IMR-90 (cell line): ENCODE data around the gene KCNQ1. TPM values are rescaled to one million over a fixed set of nuclear protein-coding genes. Genes with fewer than 3 reads are reported as not detected.

Source experiments
- ATAC-seq: fragments of 200-7000 bp; cut with Tn5 transposase; 2 replicates; pipeline ENCODE4 v1.9.1; 2020; ENCODE audit warnings: low read depth, mild to moderate bottlenecking, moderate library complexity
- BruUV-seq: library from RNA; stranded (reverse); fragments of 400-500 nt; replicated peaks from 2 replicates; lab custom pipeline; 2021; lab: Mats Ljungman, UMichigan
- CTCF ChIA-PET: fragments of 300-600 bp; formaldehyde crosslinking; extraction: SDS; loops from one replicate; lab custom pipeline; 2021; ENCODE audit warnings: antibody characterized with exemption; lab: Yijun Ruan, JAX
- POLR2A ChIA-PET: fragments of 300-600 bp; sonication (Branson Sonifier 250); formaldehyde crosslinking; loops from one replicate; lab custom pipeline; 2022; ENCODE audit warnings: antibody characterized with exemption; ENCODE audit not compliant: unreplicated experiment; lab: Charles Lee
- DNase-seq: peaks from one replicate; pipeline ENCODE4 v3.0.0; 2013
- H2AFZ ChIP-seq: replicated peaks from 2 replicates; pipeline ENCODE3; 2013; ENCODE audit warnings: low read length, mild to moderate bottlenecking; ENCODE audit not compliant: poor library complexity
- H2AK5ac ChIP-seq: 2 replicates; pipeline ENCODE4 v1.6.1; 2013; ENCODE audit warnings: low read depth, low read length, inconsistent platforms
- H2AK9ac ChIP-seq: replicated peaks from 2 replicates; pipeline ENCODE3; 2013; ENCODE audit warnings: mild to moderate bottlenecking, low read depth, low read length, moderate library complexity; ENCODE audit not compliant: poor library complexity
- H2BK120ac ChIP-seq: 2 replicates; pipeline ENCODE4 v1.6.1; 2013; ENCODE audit warnings: low read depth, low read length, inconsistent platforms
- H2BK15ac ChIP-seq: 3 replicates; pipeline ENCODE4 v1.6.1; 2013; ENCODE audit warnings: low read depth, low read length, inconsistent platforms
- H2BK20ac ChIP-seq: 2 replicates; pipeline ENCODE4 v1.6.1; 2013; ENCODE audit warnings: low read depth, mild to moderate bottlenecking, inconsistent platforms, low read length, moderate library complexity
- H2BK5ac ChIP-seq: 2 replicates; pipeline ENCODE4 v1.6.1; 2013; ENCODE audit warnings: mild to moderate bottlenecking, low read depth, low read length, inconsistent platforms; ENCODE audit not compliant: poor library complexity, severe bottlenecking
- H3K14ac ChIP-seq: replicated peaks from 2 replicates; pipeline ENCODE4 v1.6.1; 2013; ENCODE audit warnings: low read depth, low read length, inconsistent platforms
- H3K18ac ChIP-seq: 2 replicates; pipeline ENCODE4 v1.6.1; 2013; ENCODE audit warnings: low read depth, low read length, control low read depth
- H3K23ac ChIP-seq: 2 replicates; pipeline ENCODE4 v1.6.1; 2013; ENCODE audit warnings: low read depth, low read length, inconsistent platforms
- H3K27ac ChIP-seq: 2 replicates; pipeline ENCODE4 v1.5.1; 2013; ENCODE audit warnings: mild to moderate bottlenecking, control low read depth, low read length; ENCODE audit not compliant: insufficient read depth
- H3K27me3 ChIP-seq: 2 replicates; pipeline ENCODE4 v1.6.1; 2013; ENCODE audit warnings: low read length; ENCODE audit not compliant: control insufficient read depth, insufficient read depth
- H3K36me3 ChIP-seq: 2 replicates; pipeline ENCODE4 v1.6.1; 2013; ENCODE audit warnings: low read length, mixed read lengths; ENCODE audit not compliant: control insufficient read depth, insufficient read depth
- H3K4ac ChIP-seq: 2 replicates; pipeline ENCODE4 v1.6.1; 2013; ENCODE audit warnings: low read depth, low read length, inconsistent platforms
- H3K4me1 ChIP-seq: 2 replicates; pipeline ENCODE4 v1.6.1; 2013; ENCODE audit warnings: low read length, mixed read lengths; ENCODE audit not compliant: control insufficient read depth, insufficient read depth
- H3K4me2 ChIP-seq: 2 replicates; pipeline ENCODE4 v1.6.1; 2013; ENCODE audit warnings: low read depth, mild to moderate bottlenecking, control low read depth, low read length, moderate library complexity
- H3K4me3 ChIP-seq: 2 replicates; pipeline ENCODE4 v1.5.1; 2013; ENCODE audit warnings: low read depth, mild to moderate bottlenecking, control low read depth, low read length, moderate library complexity; ENCODE audit not compliant: insufficient read depth
- H3K56ac ChIP-seq: 2 replicates; pipeline ENCODE4 v1.6.1; 2013; ENCODE audit warnings: low read length, inconsistent platforms; ENCODE audit not compliant: insufficient read depth; ENCODE audit errors: extremely low read depth
- H3K79me1 ChIP-seq, 2 experiments: 2 replicates each; pipeline ENCODE4 v1.6.1; 2013; ENCODE audit warnings: low read length in 2 of 2, inconsistent platforms in 1 of 2, low read depth in 1 of 2
- H3K9ac ChIP-seq: 2 replicates; pipeline ENCODE4 v1.6.1; 2013; ENCODE audit warnings: low read depth, low read length, control low read depth
- H3K9me1 ChIP-seq: 2 replicates; pipeline ENCODE4 v1.6.1; 2013; ENCODE audit warnings: low read length, inconsistent platforms; ENCODE audit not compliant: insufficient read depth
- H3K9me3 ChIP-seq: 2 replicates; pipeline ENCODE4 v1.6.1; 2013; ENCODE audit warnings: low read length; ENCODE audit not compliant: control insufficient read depth, insufficient read depth
- H4K20me1 ChIP-seq: 2 replicates; pipeline ENCODE4 v1.6.1; 2013; ENCODE audit warnings: low read length, inconsistent platforms; ENCODE audit not compliant: insufficient read depth
- H4K5ac ChIP-seq: 2 replicates; pipeline ENCODE4 v1.6.1; 2013; ENCODE audit warnings: mild to moderate bottlenecking, low read depth, low read length, control low read depth
- H4K8ac ChIP-seq, 2 experiments: 2 replicates each; pipeline ENCODE4 v1.6.1; 2013; ENCODE audit warnings: low read depth in 2 of 2, low read length in 2 of 2, control low read depth in 1 of 2, inconsistent platforms in 1 of 2
- H4K91ac ChIP-seq: 2 replicates; pipeline ENCODE4 v1.6.1; 2013; ENCODE audit warnings: low read depth, low read length, inconsistent platforms; ENCODE audit not compliant: insufficient read depth
- WGBS, 2 experiments: methylation state at CpG; one replicate each; pipeline versions ENCODE4 v1.1.5 to v1.1.7; 2013; ENCODE audit warnings: missing lambda C conversion rate in 2 of 2; ENCODE audit not compliant: insufficient read length in 1 of 2; ENCODE audit errors: extremely low coverage in 2 of 2; 5-methylcytosine and 5-hydroxymethylcytosine counted together
- dilution Hi-C: fragments of 300-500 bp; cut with HindIII; formaldehyde crosslinking; loops from one replicate; pipeline ENCODE4 v1.14.3; 2018; ENCODE audit warnings: low sequenced_read_pairs; ENCODE audit not compliant: unreplicated experiment
- in situ Hi-C: fragments of 300-500 bp; cut with MboI; formaldehyde crosslinking; loops from 3 replicates; pipeline ENCODE4 v1.14.3; 2019; ENCODE audit warnings: low sequenced_read_pairs, inconsistent platforms, mixed read lengths
- intact Hi-C: fragments of 100-400 bp; cut with micrococcal nuclease; formaldehyde crosslinking; loops from 2 replicates; pipeline ENCODE4 v1.10.0; 2022
- polyA plus RNA-seq, 3 experiments: library from polyadenylated mRNA; depleted of rRNA; stranded (reverse); fragments of >200 nt; gene quantifications; 2 replicates each; pipeline ENCODE4 v1.2.3, GENCODE V29; 2012; ENCODE audit warnings: low replicate concordance in 1 of 3
- total RNA-seq: library from RNA; depleted of rRNA; stranded (reverse); fragments of >200 nt; gene quantifications from 2 replicates; pipeline ENCODE4 v1.2.3, GENCODE V29; 2012
- TF ChIP-seq, protein P1 (sequence below): fragments of 150-350 bp; IDR thresholded peaks from 2 replicates; pipeline ENCODE4 v1.6.1; 2016; ENCODE audit warnings: low read depth, mild to moderate bottlenecking, low read length, moderate library complexity, borderline replicate concordance

KCNQ1 gene
- total and polyA plus RNA-seq, 2 of the 4 experiments (the other 2 are of a cell fraction) = 0.07 TPM; not detected in 1

DNA sequence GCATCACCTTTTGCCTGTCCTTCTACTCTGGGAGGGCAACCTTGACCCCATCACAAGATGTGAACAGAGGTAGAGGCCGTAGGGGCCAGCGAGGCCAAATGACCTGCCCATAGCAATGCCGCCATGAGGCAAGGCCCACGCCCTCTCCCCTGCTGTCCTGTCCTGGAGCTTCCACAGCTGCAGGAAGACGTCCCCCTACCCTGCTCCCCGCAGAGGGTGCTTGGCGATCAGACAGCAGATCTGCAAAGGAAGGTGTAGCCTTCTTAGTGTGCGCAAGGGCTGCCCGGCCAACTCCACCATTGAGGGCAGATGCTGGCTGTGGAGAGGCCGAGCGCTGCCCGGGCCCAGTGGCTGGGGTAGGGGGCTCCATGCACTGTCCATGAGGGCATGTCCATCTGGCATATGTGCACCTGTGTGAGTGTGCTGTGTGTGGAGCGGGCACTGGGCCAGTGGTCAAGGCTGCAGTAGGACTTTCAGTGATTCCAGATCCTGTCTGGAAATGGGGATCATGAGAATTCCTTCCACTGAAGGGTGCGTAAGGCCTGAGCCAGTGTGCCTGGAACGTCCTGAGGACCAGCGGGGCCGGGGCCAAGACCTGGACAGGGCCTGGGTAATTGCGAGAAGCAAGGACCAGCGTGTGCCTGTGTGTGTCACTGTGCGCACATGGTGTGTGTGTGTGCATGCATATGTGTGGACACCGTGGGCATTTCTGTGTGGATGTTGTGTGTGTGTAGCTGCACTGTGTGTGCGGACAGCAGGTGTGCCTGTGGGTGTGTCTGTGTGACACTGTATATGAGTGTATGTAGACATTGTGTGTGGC lies 11.5 kb upstream of the KCNQ1 start:
- Histone ChIP-seq H3K27ac (no peak overlapping the region), H3K9me1 (no peaks in the 10 kb centered on the region), H4K20me1 (no peaks in the 10 kb centered on the region), H3K9me3 (no peaks in the 10 kb centered on the region), H2AFZ (no peak overlapping the region), H4K8ac (no peak overlapping the region), H3K18ac (no peak overlapping the region), H4K5ac (no peak overlapping the region), H3K27me3 (peaks cover 15% of the 10 kb centered on the region), H3K14ac (no peak overlapping the region), H3K56ac (no peak overlapping the region), H2BK15ac (no peak overlapping the region), H3K79me1 (no peaks in the 10 kb centered on the region), H2AK9ac (no peak overlapping the region), H3K4me2 (no peak overlapping the region), H2BK20ac (no peak overlapping the region), H3K4me1 (no peaks in the 10 kb centered on the region), H3K9ac (no peak overlapping the region), H2BK120ac (no peak overlapping the region), H4K91ac (no peak overlapping the region), H3K4ac (no peak overlapping the region), H3K4me3 (no peak overlapping the region), H3K23ac (no peak overlapping the region), H2AK5ac (no peak overlapping the region), H2BK5ac (no peak overlapping the region), H3K36me3 (no peaks in the 10 kb centered on the region)
- ChIA-PET POLR2A (no interaction called here), CTCF (no interaction called here)
- 80% methylated on average over 11 of the region's 22 CpGs; no CpG with 5 or more reads in 1 of the 2 experiments for WGBS, 2 experiments
- intact Hi-C loops (no loop called here), in situ Hi-C loops (loop anchor here (10.0 kb wide), 1 partner anchor 81 kb away; no protein-coding TSS in a partner anchor), dilution Hi-C loops (no loop called here)
- BruUV-seq = no TSS peak
- DNase-seq = no peak
- TF ChIP-seq, protein P1, sequence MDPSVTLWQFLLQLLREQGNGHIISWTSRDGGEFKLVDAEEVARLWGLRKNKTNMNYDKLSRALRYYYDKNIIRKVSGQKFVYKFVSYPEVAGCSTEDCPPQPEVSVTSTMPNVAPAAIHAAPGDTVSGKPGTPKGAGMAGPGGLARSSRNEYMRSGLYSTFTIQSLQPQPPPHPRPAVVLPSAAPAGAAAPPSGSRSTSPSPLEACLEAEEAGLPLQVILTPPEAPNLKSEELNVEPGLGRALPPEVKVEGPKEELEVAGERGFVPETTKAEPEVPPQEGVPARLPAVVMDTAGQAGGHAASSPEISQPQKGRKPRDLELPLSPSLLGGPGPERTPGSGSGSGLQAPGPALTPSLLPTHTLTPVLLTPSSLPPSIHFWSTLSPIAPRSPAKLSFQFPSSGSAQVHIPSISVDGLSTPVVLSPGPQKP = no peak
- no peak for ATAC-seq
